Left lung (tissue), 10 donors: ENCODE measurements around the gene ARPP21. TPM values are rescaled to one million over a fixed set of nuclear protein-coding genes. Genes with fewer than 3 reads are reported as not detected.
A peak's percentile ranks its signal among the peaks of the same experiment; 100 is the strongest.

ENCODE experiments used
- ATAC-seq: fragments of 200-7000 bp; cut with Tn5 transposase; one replicate; pipeline ENCODE4 v1.9.1; 2020; ENCODE audit warnings: moderate library complexity
- DNase-seq, 4 donors: peaks; one replicate each; pipeline ENCODE4 v3.0.0-alpha.2; 2013 to 2020
- H3K27ac ChIP-seq, 2 donors: fragments of 200-600 bp; sonication (generic) in 1 of 2; one replicate each; pipeline versions ENCODE4 v1.5.0 to v1.8.0; 2020 to 2021
- H3K27me3 ChIP-seq, 2 donors: fragments of 200-600 bp; sonication (generic) in 1 of 2; one replicate each; pipeline versions ENCODE4 v1.5.0 to v1.8.0; 2020 to 2021
- H3K36me3 ChIP-seq, 2 donors: fragments of 200-600 bp; sonication (generic) in 1 of 2; one replicate each; pipeline versions ENCODE4 v1.5.0 to v1.8.0; 2020 to 2021
- H3K4me1 ChIP-seq, 2 donors: fragments of 200-600 bp; one replicate each; pipeline ENCODE4 v1.8.0; 2021
- H3K4me3 ChIP-seq, 2 donors: fragments of 200-600 bp; sonication (generic) in 1 of 2; one replicate each; pipeline versions ENCODE4 v1.5.0 to v1.8.0; 2020 to 2021; ENCODE audit warnings: mild to moderate bottlenecking in 1 of 2
- H3K9me3 ChIP-seq, 2 donors: fragments of 200-600 bp; sonication (generic) in 1 of 2; one replicate each; pipeline versions ENCODE4 v1.5.0 to v1.8.0; 2020 to 2021
- CTCF ChIP-seq, 2 donors: fragments of 200-600 bp; sonication (generic) in 1 of 2; IDR thresholded peaks; one replicate each; pipeline versions ENCODE4 v1.5.0 to v1.8.0; 2021; ENCODE audit warnings: antibody characterized with exemption in 2 of 2
- intact Hi-C, 2 donors: fragments of 100-400 bp; cut with DNase I; formaldehyde crosslinking; loops; one replicate each; pipeline versions ENCODE4 v1.11.2 to v1.14.2; 2022
- polyA plus RNA-seq, 6 donors: library from polyadenylated mRNA; unstranded; fragments of 120-200 nt; gene quantifications; one replicate each; pipeline ENCODE4 v1.2.1, GENCODE V29; 2013; ENCODE audit not compliant: insufficient read length in 6 of 6
- total RNA-seq, 2 donors: library from RNA; stranded (reverse); fragmentation: NEBNext Ultra II Directional; extraction: Animal tissue kit (Norgen Biotek cat#: 25700); gene quantifications; one replicate each; pipeline ENCODE4 v1.2.1, GENCODE V29; 2021
- donor health status: DM: no; HTN: yes; CAD: no.
- donor health status: DM: no; HTN: no; CAD: no.

Gene ARPP21
- total and polyA plus RNA-seq, 8 donors = 0.21 to 0.45 (median 0.27) TPM; not detected in 2

GRCh38 chr3:35663471-35663870, 24.1 kb downstream of the ARPP21 start:
- Histone ChIP-seq H3K9me3 (no peaks in the 10 kb centered on the region), H3K4me3 (no peak overlapping the region), H3K36me3 (no peaks in the 10 kb centered on the region), H3K27ac (no peak overlapping the region), H3K4me1 (no peaks in the 10 kb centered on the region), H3K27me3 (no peaks in the 10 kb centered on the region)
- DNase-seq = peak in 1 of 4 donors; percentile 18
- no peak for ATAC-seq
- no peak for TF ChIP-seq CTCF (IDR thresholded peaks at IDR 0.05)
- intact Hi-C loops = no loop called here

- no peak for TF ChIP-seq CTCF (IDR thresholded peaks at IDR 0.05)
- peak; percentile 35 to 77 (median 51) for DNase-seq
These were observed 25.2 kb downstream of the ARPP21 start for GRCh38 chr3:35664460-35664919.

GRCh38 chr3:35665390-35666055, 26.2 kb downstream of the ARPP21 start:
- H3K9me3 ChIP-seq = no peaks in the 10 kb centered on the region

More at GRCh38 chr3:35664460-35664919, 25.2 kb downstream of the ARPP21 start:
- no peaks in the 10 kb centered on the region for H3K36me3 ChIP-seq
- intact Hi-C loops = no loop called here
- no peak overlapping the region for H3K27ac ChIP-seq
- H3K27me3 ChIP-seq = no peaks in the 10 kb centered on the region
- H3K4me3 ChIP-seq = no peak overlapping the region
- no peaks in the 10 kb centered on the region for H3K4me1 ChIP-seq
- no peaks in the 10 kb centered on the region for H3K9me3 ChIP-seq
- peak; percentile 37 for ATAC-seq

GRCh38 chr3:35666888-35667287, 27.6 kb downstream of the ARPP21 start:
- no peaks in the 10 kb centered on the region for H3K9me3 ChIP-seq
- no peak for TF ChIP-seq CTCF (IDR thresholded peaks at IDR 0.05)
- H3K36me3 ChIP-seq = no peaks in the 10 kb centered on the region
- DNase-seq (no peak), ATAC-seq (no peak)
- no peak overlapping the region for H3K4me3 ChIP-seq
- no peaks in the 10 kb centered on the region for H3K4me1 ChIP-seq
- no peaks in the 10 kb centered on the region for H3K27me3 ChIP-seq
- no peak overlapping the region for H3K27ac ChIP-seq
- intact Hi-C loops = no loop called here

More at GRCh38 chr3:35665390-35666055, 26.2 kb downstream of the ARPP21 start:
- Histone ChIP-seq H3K4me3 (no peak overlapping the region), H3K4me1 (no peaks in the 10 kb centered on the region), H3K36me3 (no peaks in the 10 kb centered on the region), H3K27me3 (no peaks in the 10 kb centered on the region), H3K27ac (no peak overlapping the region)
- no peak for TF ChIP-seq CTCF (IDR thresholded peaks at IDR 0.05)
- ATAC-seq (no peak), DNase-seq (no peak)
- intact Hi-C loops = no loop called here

GRCh38 chr3:35670408-35670965, 31.2 kb downstream of the ARPP21 start:
- Histone ChIP-seq H3K4me1 (no peaks in the 10 kb centered on the region), H3K27ac (no peak overlapping the region), H3K27me3 (no peaks in the 10 kb centered on the region), H3K9me3 (no peaks in the 10 kb centered on the region), H3K36me3 (no peaks in the 10 kb centered on the region), H3K4me3 (no peak overlapping the region)
- intact Hi-C loops = no loop called here
- DNase-seq (no peak), ATAC-seq (no peak)
- TF ChIP-seq CTCF (IDR thresholded peaks at IDR 0.05) = no peak
